ENCODE measurements around the gene PTPRO.

Gene PTPRO

GRCh38 chr12:15322164-15323061 is at the start of gene PTPRO:
Gene PTPRO (plus strand): TSS chr12:15322508.
- no peak for DNase-seq

GRCh38 chr12:15273896-15274295 is 48.4 kb upstream of the PTPRO start:
- DNase-seq = no peak

- no peak for DNase-seq
Measured at GRCh38 chr12:15274561-15274967, 47.7 kb upstream of the PTPRO start.

GRCh38 chr12:15276088-15276698 is 46.1 kb upstream of the PTPRO start:
- no peak for DNase-seq

GRCh38 chr12:15278816-15279658 is 43.3 kb upstream of the PTPRO start:
- DNase-seq = no peak

GRCh38 chr12:15280930-15281329 is 41.4 kb upstream of the PTPRO start:
- DNase-seq = no peak

GRCh38 chr12:15289192-15289591 is 33.1 kb upstream of the PTPRO start:
- no peak for DNase-seq

- no peak for DNase-seq
Measured at GRCh38 chr12:15293731-15294130, 28.6 kb upstream of the PTPRO start.

- DNase-seq = no peak
Measured at GRCh38 chr12:15299947-15300346, 22.4 kb upstream of the PTPRO start.

GRCh38 chr12:15304296-15304695 is 18.0 kb upstream of the PTPRO start:
- DNase-seq = no peak

- DNase-seq = no peak
Measured at GRCh38 chr12:15306605-15307004, 15.7 kb upstream of the PTPRO start.

GRCh38 chr12:15307079-15307478 is 15.2 kb upstream of the PTPRO start:
- DNase-seq = no peak

- no peak for DNase-seq
Measured at GRCh38 chr12:15318841-15319240, 3.5 kb upstream of the PTPRO start.

GRCh38 chr12:15320881-15321280 is 1.4 kb upstream of the PTPRO start:
- DNase-seq = no peak

GRCh38 chr12:15323480-15323879 is 1.2 kb downstream of the PTPRO start:
- no peak for DNase-seq

GRCh38 chr12:15329891-15330290 is 7.6 kb downstream of the PTPRO start:
- DNase-seq = no peak

GRCh38 chr12:15334225-15334624 is 11.9 kb downstream of the PTPRO start:
- DNase-seq = no peak

- no peak for DNase-seq
Measured at GRCh38 chr12:15335959-15336358, 13.7 kb downstream of the PTPRO start.

GRCh38 chr12:15336768-15337553 is 14.7 kb downstream of the PTPRO start:
- DNase-seq = no peak

- no peak for DNase-seq
Measured at GRCh38 chr12:15341371-15341770, 19.1 kb downstream of the PTPRO start.

GRCh38 chr12:15344561-15344960 is 22.3 kb downstream of the PTPRO start:
- no peak for DNase-seq

- no peak for DNase-seq
Measured at GRCh38 chr12:15346488-15346887, 24.2 kb downstream of the PTPRO start.

- DNase-seq = no peak
Measured at GRCh38 chr12:15350643-15351042, 28.3 kb downstream of the PTPRO start.
